ENCODE results near the gene EFEMP2.
A peak's percentile ranks its signal among the peaks of the same experiment; 100 is the strongest.

EFEMP2 gene

DNA sequence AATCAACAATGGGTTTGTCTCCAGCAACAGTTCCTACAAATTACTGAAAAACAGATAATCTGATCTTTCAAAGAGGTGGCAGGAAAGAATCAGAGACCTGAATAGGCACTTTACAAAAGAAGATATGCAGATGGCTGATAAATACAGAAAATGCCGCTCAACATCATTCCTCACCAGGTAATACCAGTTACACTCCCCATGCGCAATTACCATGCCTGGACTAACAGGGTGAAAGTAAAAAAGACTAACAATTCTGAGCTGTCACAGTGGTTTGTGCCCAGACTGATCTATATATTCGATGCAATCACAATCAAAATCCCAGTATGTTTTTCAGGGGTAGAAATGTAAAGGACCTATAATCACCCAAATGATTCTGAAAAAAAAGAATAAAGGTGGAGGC, 28.8 kb downstream of the EFEMP2 start:
- Histone ChIP-seq H3K18ac (ENCODE audit: low read length) (no peak overlapping the region), H3K4me3 (ENCODE audit: low read depth, low read length) (no peak overlapping the region), H3K4me1 (ENCODE audit: control insufficient read depth in 1 of 2, insufficient read depth in 2 of 2, low read length in 2 of 2) (no peaks in the 10 kb centered on the region), H2BK120ac (ENCODE audit: insufficient read depth, low read length, poor library complexity) (no peak overlapping the region), H4K91ac (ENCODE audit: low read depth, low read length) (no peak overlapping the region), H3K27me3 (ENCODE audit: insufficient read depth, low read length) (no peaks in the 10 kb centered on the region), H4K8ac (ENCODE audit: low read depth, low read length) (no peak overlapping the region), H3K14ac (ENCODE audit: low read length) (no peak overlapping the region), H3K9ac (ENCODE audit: low read length) (no peak overlapping the region), H3K79me1 (ENCODE audit: low read length) (no peaks in the 10 kb centered on the region), H3K4me2 (ENCODE audit: low read length) (no peak overlapping the region), H3K79me2 (ENCODE audit: control insufficient read depth, insufficient read depth, low read length, poor library complexity) (no peaks in the 10 kb centered on the region), H3K23ac (ENCODE audit: low read length) (no peak overlapping the region), H4K12ac (ENCODE audit: low read depth, low read length) (no peak overlapping the region), H2AK5ac (ENCODE audit: low read length) (no peak overlapping the region), H2BK5ac (ENCODE audit: low read depth, low read length, poor library complexity) (no peak overlapping the region), H3K27ac (ENCODE audit: low read depth, low read length) (no peak overlapping the region), H3K9me3 (ENCODE audit: insufficient read depth, low read depth, low read length) (no peaks in the 10 kb centered on the region), H3K4ac (ENCODE audit: low read depth, low read length) (no peak overlapping the region), H3K36me3 (ENCODE audit: control insufficient read depth in 1 of 2, insufficient read depth in 2 of 2, low read length in 2 of 2) (no peaks in the 10 kb centered on the region), H2BK12ac (ENCODE audit: low read length) (no peak overlapping the region), H2AFZ (ENCODE audit: insufficient read depth, low read length, poor library complexity) (no peak overlapping the region)
- no CpG with 5 or more reads among the region's 3 CpGs for WGBS (ENCODE audit: extremely low coverage, insufficient coverage, insufficient read length)
- peak; percentile 88 to 96 for DNase-seq

DNA sequence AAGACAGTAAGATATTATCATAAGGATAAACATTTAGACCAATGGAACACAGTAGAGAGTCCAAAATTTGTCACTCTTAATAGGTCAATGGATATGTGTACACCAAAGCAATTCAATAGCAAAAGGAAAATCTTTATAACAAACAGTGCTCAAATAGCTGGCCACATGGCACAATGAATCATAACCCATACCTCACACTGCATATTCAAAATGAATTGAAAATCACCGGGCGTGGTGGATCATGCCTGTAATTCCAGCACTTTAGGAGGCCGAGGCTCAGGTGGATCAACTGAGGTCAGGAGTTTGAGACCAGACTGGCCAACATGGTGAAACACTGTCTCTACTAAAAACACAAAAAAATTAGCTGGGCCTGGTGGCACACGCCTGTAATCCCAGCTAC, 30.5 kb downstream of the EFEMP2 start:
- H2BK5ac ChIP-seq (ENCODE audit: low read depth, low read length, poor library complexity): no peak overlapping the region
- no peaks in the 10 kb centered on the region for H3K4me1 ChIP-seq (ENCODE audit: control insufficient read depth in 1 of 2, insufficient read depth in 2 of 2, low read length in 2 of 2)
- H3K27ac ChIP-seq (ENCODE audit: low read depth, low read length): no peak overlapping the region
- no peak overlapping the region for H4K91ac ChIP-seq (ENCODE audit: low read depth, low read length)
- WGBS (ENCODE audit: extremely low coverage, insufficient coverage, insufficient read length): no CpG with 5 or more reads among the region's 4 CpGs
- H4K8ac ChIP-seq (ENCODE audit: low read depth, low read length): no peak overlapping the region
- no peak overlapping the region for H2AK5ac ChIP-seq (ENCODE audit: low read length)
- no peaks in the 10 kb centered on the region for H3K79me1 ChIP-seq (ENCODE audit: low read length)
- no peak overlapping the region for H4K12ac ChIP-seq (ENCODE audit: low read depth, low read length)
- no peaks in the 10 kb centered on the region for H3K36me3 ChIP-seq (ENCODE audit: control insufficient read depth in 1 of 2, insufficient read depth in 2 of 2, low read length in 2 of 2)
- no peak overlapping the region for H2AFZ ChIP-seq (ENCODE audit: insufficient read depth, low read length, poor library complexity)
- no peaks in the 10 kb centered on the region for H3K79me2 ChIP-seq (ENCODE audit: control insufficient read depth, insufficient read depth, low read length, poor library complexity)
- no peak overlapping the region for H2BK12ac ChIP-seq (ENCODE audit: low read length)
- no peak overlapping the region for H3K9ac ChIP-seq (ENCODE audit: low read length)
- no peak overlapping the region for H3K4ac ChIP-seq (ENCODE audit: low read depth, low read length)
- H3K9me3 ChIP-seq (ENCODE audit: insufficient read depth, low read depth, low read length): no peaks in the 10 kb centered on the region
- no peaks in the 10 kb centered on the region for H3K27me3 ChIP-seq (ENCODE audit: insufficient read depth, low read length)
- H3K23ac ChIP-seq (ENCODE audit: low read length): no peak overlapping the region
- H2BK120ac ChIP-seq (ENCODE audit: insufficient read depth, low read length, poor library complexity): no peak overlapping the region
- no peak overlapping the region for H3K14ac ChIP-seq (ENCODE audit: low read length)
- H3K18ac ChIP-seq (ENCODE audit: low read length): no peak overlapping the region
- H3K4me3 ChIP-seq (ENCODE audit: low read depth, low read length): no peak overlapping the region
- DNase-seq: peak; percentile 62 to 71
- no peak overlapping the region for H3K4me2 ChIP-seq (ENCODE audit: low read length)

DNA sequence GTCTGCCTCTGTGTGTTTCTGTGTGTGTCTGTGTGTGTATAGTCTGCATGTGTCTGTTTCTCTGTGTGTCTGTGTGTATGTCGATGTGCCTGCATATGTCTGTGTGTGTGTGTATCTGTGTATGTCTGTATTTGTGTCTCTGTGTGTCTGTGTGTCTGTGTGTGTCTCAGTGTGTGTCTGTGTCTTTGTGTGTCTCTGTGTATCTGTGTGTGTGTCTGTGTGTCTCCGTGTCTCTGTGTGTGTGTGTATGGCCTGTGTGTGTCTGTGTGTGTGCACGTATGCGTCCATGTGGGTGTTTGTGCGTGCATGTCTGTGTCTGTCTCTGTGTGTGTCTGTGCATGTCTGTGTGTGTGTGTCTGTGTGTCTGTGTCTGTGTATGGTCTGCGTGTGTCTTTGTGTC, 38.4 kb downstream of the EFEMP2 start:
- Histone ChIP-seq H4K8ac (ENCODE audit: low read depth, low read length) (no peak overlapping the region), H3K79me2 (ENCODE audit: control insufficient read depth, insufficient read depth, low read length, poor library complexity) (no peaks in the 10 kb centered on the region), H3K9me3 (ENCODE audit: insufficient read depth, low read depth, low read length) (peaks cover 3% of the 10 kb centered on the region), H2AK5ac (ENCODE audit: low read length) (no peak overlapping the region), H3K4me1 (ENCODE audit: control insufficient read depth in 1 of 2, insufficient read depth in 2 of 2, low read length in 2 of 2) (peaks cover 0 to 9% of the 10 kb centered on the region in 2 experiments), H4K12ac (ENCODE audit: low read depth, low read length) (no peak overlapping the region), H3K27ac (ENCODE audit: low read depth, low read length) (no peak overlapping the region), H3K4ac (ENCODE audit: low read depth, low read length) (no peak overlapping the region), H3K4me3 (ENCODE audit: low read depth, low read length) (peak overlapping the region; percentile 60), H2BK120ac (ENCODE audit: insufficient read depth, low read length, poor library complexity) (no peak overlapping the region), H3K18ac (ENCODE audit: low read length) (no peak overlapping the region), H4K91ac (ENCODE audit: low read depth, low read length) (no peak overlapping the region), H3K79me1 (ENCODE audit: low read length) (peaks cover 5% of the 10 kb centered on the region), H2BK12ac (ENCODE audit: low read length) (no peak overlapping the region), H3K14ac (ENCODE audit: low read length) (no peak overlapping the region), H2AFZ (ENCODE audit: insufficient read depth, low read length, poor library complexity) (peak overlapping the region; percentile 32), H3K4me2 (ENCODE audit: low read length) (peak overlapping the region; percentile 82), H2BK5ac (ENCODE audit: low read depth, low read length, poor library complexity) (no peak overlapping the region), H3K9ac (ENCODE audit: low read length) (no peak overlapping the region), H3K27me3 (ENCODE audit: insufficient read depth, low read length) (no peaks in the 10 kb centered on the region), H3K36me3 (ENCODE audit: control insufficient read depth in 1 of 2, insufficient read depth in 2 of 2, low read length in 2 of 2) (no peaks in the 10 kb centered on the region), H3K23ac (ENCODE audit: low read length) (peak overlapping the region; percentile 67)
- no CpG with 5 or more reads among the region's 6 CpGs for WGBS (ENCODE audit: extremely low coverage, insufficient coverage, insufficient read length)
- DNase-seq: no peak

DNA sequence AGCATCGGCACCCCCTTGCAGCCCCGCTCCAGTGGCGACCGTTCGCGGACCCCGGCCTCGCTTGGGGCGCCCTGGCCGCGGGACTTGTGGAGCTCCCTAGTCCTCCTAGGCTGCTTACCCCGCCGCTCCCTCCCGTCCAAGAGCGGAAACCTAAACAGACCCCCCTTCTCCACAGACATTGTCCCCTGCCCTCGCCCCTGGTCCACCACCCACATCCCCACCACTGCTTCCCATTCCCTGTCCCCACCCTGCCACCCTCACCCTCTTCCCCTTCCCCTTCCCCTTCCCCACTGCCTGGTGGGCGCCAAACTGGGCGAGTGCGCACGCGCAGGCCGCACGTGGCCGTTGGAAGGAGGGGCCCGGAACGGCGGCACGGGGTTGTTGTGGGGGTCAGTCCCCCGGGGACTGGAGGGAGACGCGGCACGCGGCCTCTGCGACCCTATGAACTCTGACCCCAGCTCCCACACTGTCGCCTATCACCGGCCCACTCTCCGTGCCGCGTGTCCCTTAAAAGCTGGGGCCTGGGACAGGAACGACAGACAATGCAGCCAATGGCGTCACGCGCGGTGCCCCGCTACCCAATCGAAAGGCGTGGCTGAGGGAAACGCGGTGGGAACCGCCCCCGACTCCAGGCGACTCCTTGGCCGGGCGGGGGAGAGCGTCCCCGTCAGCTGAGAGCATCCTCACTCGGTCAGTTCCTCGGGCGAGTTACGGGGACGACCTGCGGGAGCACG, 39.1 kb downstream of the EFEMP2 start, which contains the start of gene SNX32:
Gene SNX32, plus strand, starts transcription at position 667 of the 734 bp plus-strand sequence. CDS start 103 bp downstream, outside the sequence.
- Histone ChIP-seq H3K18ac (ENCODE audit: low read length) (peak within 1 kb of the TSS; percentile 15), H3K14ac (ENCODE audit: low read length) (peak within 1 kb of the TSS; percentile 42), H2AFZ (ENCODE audit: insufficient read depth, low read length, poor library complexity) (peak within 1 kb of the TSS; percentile 32), H3K4me2 (ENCODE audit: low read length) (peak within 1 kb of the TSS; percentile 82), H4K12ac (ENCODE audit: low read depth, low read length) (peak within 1 kb of the TSS; percentile 43), H3K27me3 (ENCODE audit: insufficient read depth, low read length) (no peaks in the 10 kb centered on the region), H3K36me3 (ENCODE audit: control insufficient read depth in 1 of 2, insufficient read depth in 2 of 2, low read length in 2 of 2) (no peaks in the 10 kb centered on the region), H3K9me3 (ENCODE audit: insufficient read depth, low read depth, low read length) (peaks cover 3% of the 10 kb centered on the region), H4K8ac (ENCODE audit: low read depth, low read length) (peak within 1 kb of the TSS; percentile 87), H3K79me1 (ENCODE audit: low read length) (peaks cover 5% of the 10 kb centered on the region), H4K91ac (ENCODE audit: low read depth, low read length) (peak within 1 kb of the TSS; percentile 50), H2BK5ac (ENCODE audit: low read depth, low read length, poor library complexity) (no peak within 1 kb of the TSS), H3K79me2 (ENCODE audit: control insufficient read depth, insufficient read depth, low read length, poor library complexity) (no peaks in the 10 kb centered on the region), H2BK12ac (ENCODE audit: low read length) (no peak within 1 kb of the TSS), H3K4me1 (ENCODE audit: control insufficient read depth in 1 of 2, insufficient read depth in 2 of 2, low read length in 2 of 2) (peaks cover 0 to 9% of the 10 kb centered on the region in 2 experiments), H3K23ac (ENCODE audit: low read length) (peak within 1 kb of the TSS; percentile 67), H2AK5ac (ENCODE audit: low read length) (no peak within 1 kb of the TSS), H3K4me3 (ENCODE audit: low read depth, low read length) (peak within 1 kb of the TSS; percentile 68), H2BK120ac (ENCODE audit: insufficient read depth, low read length, poor library complexity) (peak within 1 kb of the TSS; percentile 9), H3K4ac (ENCODE audit: low read depth, low read length) (no peak within 1 kb of the TSS), H3K27ac (ENCODE audit: low read depth, low read length) (no peak within 1 kb of the TSS), H3K9ac (ENCODE audit: low read length) (no peak within 1 kb of the TSS)
- no CpG with 5 or more reads among the region's 63 CpGs for WGBS (ENCODE audit: extremely low coverage, insufficient coverage, insufficient read length)
- DNase-seq: peak; percentile 87 to 93
